ENCODE results near the gene ZNF490.
A peak's percentile ranks its signal among the peaks of the same experiment; 100 is the strongest.
"Not testable (repeated sequence)": the region's sequence is repeated elsewhere in the genome, so short reads cannot be mapped to it uniquely, and the experiment has no call there.

The ZNF490 gene

DNA sequence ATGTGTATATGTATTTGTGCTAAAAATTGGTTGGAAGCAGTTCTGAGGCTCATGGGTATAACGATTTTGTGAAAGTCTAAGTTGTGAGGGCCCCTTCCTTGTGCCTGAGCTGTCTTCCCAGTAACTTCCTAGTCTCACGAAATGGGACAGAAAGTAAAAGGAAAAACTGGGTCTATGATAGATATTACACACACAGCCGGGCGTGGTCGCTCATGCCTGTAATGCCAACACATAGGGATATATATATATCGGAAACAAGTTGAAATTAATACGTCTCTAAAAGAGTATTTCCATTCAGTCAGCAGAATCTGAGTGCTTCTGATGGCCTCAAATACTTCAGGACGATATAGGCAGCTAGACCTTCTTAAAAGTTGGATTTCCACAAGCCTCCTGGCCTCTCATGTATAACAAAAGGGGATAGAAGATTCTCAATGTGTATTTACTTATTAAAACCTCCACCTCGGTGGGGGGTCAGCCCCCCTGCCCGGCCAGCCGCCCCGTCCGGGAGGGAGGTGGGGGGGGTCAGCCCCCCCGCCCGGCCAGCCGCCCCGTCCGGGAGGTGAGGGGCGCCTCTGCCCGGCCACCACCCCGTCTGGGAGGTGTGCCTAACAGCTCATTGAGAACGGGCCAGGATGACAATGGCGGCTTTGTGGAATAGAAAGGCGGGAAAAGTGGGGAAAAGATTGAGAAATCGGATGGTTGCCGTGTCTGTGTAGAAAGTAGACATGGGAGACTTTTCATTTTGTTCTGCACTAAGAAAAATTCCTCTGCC, 10.8 kb upstream of the ZNF490 start:
- not testable (repeated sequence) for DNase-seq

DNA sequence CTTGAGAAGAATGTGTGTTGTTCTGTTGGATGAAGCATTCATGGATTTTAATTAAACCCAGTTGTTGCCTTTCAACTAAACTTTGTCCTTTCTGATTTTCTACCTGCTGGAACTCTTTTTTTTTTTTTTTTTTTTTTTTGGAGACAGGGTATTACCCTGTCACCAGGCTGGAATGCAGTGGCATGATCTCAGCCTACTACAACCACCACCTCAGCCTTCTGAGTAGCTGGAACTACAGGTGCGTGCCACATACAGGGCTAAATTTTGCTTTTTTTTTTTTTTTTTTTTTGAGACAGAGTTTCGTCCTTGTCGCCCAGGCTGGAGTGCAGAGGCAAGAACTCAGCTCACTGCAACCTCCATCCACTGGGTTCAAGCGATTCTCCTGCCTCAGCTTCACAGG, 7.0 kb upstream of the ZNF490 start:
- no peak for DNase-seq

DNA sequence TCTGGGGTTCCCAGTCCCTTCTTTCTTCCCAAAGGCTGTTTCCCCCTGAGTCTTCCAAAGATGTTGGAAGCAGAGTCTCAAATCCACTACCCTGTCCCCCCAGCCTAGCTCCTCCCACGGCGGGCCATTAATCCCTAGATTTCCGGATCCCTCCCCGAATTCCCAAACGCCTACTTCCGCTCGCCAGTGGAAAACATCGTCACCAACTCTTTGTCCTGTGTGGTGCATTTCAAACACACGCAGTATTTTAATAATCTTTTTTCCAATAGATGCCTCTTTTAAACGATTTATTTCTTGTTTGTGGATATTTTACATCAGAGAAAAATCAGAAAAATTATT, 717 bp upstream of the ZNF490 start:
- DNase-seq, result peak; percentile 21

DNA sequence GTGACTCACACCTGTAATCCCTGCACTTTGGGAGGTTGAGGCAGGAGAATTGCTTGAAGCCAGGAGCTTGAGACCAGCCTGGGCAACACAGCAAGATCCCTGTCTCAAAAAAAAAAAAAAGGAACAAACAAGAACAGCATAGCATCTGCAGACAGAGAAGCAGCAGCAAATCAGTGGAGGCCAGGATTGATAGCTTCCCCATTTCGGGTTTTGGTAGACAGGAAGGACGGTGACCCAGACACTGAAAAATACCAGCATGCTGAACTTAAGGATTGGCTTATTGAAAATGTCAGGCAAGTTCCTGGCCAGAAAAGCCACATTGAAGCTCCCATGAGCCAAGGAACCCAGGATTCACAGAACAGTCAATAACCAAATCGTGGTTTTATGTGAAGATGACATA, 3.0 kb downstream of the ZNF490 start:
- no peak for DNase-seq

GRCh38 chr19:12606796-12607195, 3.8 kb downstream of the ZNF490 start:
- no peak for DNase-seq

- DNase-seq, result no peak
Measured at GRCh38 chr19:12603714-12604113, 6.9 kb downstream of the ZNF490 start.

- DNase-seq, result no peak
Measured at GRCh38 chr19:12597594-12597993, 13.0 kb downstream of the ZNF490 start.

DNA sequence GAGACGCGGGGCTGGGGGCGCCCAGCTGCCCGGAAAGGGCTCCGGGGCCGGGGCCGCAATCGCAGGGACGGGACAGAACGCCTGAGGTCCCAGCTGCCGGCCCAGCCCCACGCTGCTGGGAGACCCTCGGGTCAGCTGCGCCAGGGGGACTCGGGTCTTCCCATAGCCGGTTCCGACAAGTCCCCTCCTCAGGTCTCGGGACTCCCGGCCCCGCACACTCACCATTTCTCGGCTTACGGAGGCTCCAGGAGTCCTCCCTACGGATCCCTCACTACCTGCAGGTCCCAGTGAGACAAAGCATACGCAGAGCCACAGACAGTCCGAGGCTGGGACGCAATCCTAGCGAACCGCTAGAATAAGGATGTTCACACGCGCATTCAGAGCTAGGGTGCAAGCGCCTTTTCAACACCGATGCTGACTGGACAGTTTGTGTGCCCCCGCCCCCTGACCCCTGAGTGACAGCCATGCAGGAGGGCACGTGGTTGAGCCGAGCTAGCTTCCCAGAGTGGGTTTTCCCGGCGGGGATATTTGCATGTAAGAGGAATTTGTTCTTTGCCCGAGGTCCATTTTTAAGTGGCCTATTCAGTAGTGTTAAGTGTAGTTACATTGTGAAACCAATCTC, 13.6 kb downstream of the ZNF490 start:
- no peak for DNase-seq

DNA sequence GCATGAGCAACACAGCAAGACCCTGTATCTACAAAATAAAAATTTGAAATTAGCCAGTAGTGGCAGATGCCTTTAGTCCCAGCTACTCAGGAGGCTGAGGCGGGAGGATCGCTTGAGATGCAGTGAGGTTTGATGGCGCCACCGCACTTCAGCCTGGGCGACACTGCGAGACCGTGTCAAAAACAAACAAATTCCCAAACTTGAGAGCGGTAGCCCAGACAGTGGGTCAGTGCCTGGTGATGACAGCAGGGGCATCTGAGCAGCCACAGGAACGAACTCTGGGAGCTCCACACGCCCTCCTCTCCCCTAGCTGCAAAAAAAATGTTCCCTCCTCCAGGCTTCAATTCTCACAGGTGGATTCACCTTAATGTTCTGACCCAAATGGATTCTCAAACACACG, 14.1 kb downstream of the ZNF490 start:
- no peak for DNase-seq

DNA sequence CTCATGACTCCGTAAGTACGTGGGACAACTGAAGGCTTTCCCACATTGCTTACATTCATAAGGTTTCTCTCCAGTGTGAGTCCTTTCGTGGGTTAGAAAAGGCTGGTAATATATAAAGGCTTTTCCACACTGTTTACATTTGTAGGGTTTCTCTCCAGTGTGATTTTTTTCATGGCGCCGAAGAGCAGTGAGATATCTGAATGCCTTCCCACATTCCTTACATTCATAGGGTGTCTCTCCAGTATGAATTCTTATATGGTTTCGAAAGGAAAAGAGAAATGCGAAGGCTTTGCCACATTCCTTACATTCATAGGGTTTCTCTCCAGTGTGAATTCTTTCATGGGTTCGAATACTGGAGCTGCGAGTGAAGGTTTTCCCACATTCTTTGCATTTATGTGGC, 29.5 kb downstream of the ZNF490 start:
- DNase-seq, result no peak

DNA sequence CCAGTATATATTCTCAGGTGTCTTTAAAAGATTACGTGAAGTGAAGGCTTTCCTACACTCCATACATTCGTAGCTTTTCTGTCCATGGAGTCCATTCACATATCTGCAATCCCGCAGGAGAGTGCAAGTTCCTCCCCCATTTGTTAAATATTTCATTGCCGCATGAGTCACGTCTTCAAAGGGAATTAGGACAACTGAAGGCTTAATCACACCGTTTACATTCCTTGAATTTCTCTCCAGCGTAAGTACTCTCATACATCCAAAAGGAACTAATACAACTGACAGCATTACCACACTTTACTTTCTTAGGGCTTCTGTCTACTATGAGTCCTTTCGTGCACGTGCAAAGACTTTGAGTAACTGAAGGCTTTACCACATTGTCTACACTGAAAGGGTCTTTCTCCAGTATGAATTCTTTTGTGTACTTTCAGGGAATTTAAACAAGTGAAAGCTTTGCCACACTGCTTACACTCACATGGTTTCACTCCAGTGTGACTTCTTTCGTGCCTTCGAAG, 30.4 kb downstream of the ZNF490 start:
- DNase-seq, result no peak

GRCh38 chr19:12578641-12579040, 32.0 kb downstream of the ZNF490 start:
- no peak for DNase-seq

GRCh38 chr19:12574036-12574435, 36.6 kb downstream of the ZNF490 start:
- DNase-seq, result peak; percentile 5

- no peak for DNase-seq
Measured at GRCh38 chr19:12567951-12568350, 42.7 kb downstream of the ZNF490 start.

DNA sequence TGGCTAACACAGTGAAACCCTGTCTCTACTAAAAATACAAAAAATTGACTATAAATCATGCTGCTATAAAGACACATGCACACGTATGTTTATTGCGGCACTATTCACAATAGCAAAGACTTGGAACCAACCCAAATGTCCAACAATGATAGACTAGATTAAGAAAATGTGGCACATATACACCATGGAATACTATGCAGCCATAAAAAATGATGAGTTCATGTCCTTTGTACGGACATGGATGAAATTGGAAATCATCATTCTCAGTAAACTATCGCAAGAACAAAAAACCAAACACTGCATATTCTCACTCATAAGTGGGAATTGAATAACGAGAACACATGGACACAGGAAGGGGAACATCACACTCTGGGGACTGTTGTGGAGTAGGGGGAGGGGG, 44.2 kb downstream of the ZNF490 start:
- DNase-seq, result not testable (repeated sequence)

DNA sequence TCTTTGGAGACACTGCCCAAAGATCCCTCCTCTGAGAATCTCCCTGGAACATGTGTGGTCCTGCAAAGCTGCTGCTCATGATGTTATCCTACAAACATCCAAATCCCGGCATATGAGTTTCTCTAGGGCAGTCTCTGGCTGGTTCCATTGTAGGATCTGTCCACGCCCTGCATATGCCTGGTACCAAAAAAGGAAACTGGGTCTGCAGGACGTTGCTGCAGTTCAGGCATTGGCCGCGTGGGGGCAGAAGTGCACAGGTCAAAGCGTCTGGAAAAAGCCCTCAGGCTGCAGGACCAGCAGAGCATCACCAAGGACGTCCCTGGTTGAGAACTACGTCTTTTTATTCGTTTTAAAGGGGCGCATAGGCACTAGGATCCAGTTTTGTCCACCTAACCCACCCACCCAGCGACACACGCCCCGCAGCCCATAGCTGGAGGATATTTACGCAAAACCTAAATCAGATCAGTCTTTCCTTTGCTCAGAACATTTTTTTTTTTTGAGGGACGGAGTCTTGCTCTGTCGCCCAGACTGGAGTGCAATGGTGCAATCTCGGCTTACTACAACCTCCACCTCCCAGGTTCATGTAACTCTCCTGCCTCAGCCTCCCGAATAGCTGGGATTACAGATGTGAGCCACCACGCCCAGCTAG, 46.5 kb downstream of the ZNF490 start:
- DNase-seq, result peak; percentile 72

GRCh38 chr19:12555456-12555930, 55.1 kb downstream of the ZNF490 start:
- no peak for DNase-seq

GRCh38 chr19:12551060-12551832, 59.4 kb downstream of the ZNF490 start, which contains the start of gene ZNF564:
Gene ZNF564 (minus strand): TSS chr19:12551482. CDS start chr19:12551332, 150 bp downstream.
- peak; percentile 97 for DNase-seq

- DNase-seq, result no peak
Measured at GRCh38 chr19:12546903-12547302, 63.7 kb downstream of the ZNF490 start.

GRCh38 chr19:12546068-12546467, 64.5 kb downstream of the ZNF490 start:
- no peak for DNase-seq

DNA sequence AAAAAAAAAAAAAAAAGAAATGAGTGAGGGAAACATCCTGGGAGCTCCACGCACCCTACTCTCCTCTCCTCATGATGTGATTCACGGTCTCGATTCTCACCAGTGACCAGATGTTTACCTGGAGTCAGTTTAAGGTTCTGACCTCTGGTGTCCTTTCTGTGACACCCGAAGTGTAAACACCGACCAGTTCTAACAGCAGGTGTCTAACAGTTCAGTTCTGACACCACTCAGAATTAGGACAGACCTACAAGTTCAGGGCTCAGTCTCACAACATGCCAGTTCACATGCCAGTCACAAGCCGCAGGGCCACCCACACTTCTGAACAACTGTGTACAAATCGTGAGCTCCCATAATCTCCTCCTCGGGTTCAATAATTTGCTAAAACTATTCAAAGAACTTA, 65.3 kb downstream of the ZNF490 start:
- no peak for DNase-seq

DNA sequence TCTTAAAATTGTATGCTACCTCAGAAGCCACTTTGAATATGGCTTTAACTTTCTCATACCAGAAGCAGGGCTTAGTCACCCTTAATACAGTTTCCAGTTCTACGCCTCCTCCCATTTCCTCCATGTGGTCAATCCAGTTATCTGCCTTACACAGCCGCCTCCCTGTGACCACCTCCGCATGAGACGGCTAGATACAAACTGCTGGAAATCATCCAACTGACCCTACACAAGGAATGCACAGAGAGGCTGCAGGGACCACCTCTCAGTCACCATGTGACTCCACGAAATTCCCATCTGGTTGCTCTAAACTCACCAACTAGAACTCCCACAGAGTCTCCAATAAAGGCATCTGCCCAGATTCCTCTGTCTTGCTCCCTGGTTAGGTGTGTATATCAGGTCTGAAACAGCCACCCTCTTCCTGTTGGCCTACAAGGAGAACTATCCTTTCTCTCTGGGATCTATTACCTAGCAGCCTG, 66.2 kb downstream of the ZNF490 start:
- no peak for DNase-seq

GRCh38 chr19:12543855-12544254, 66.8 kb downstream of the ZNF490 start:
- no peak for DNase-seq
